ENCODE data around the gene CFL1. TPM values are rescaled to one million over a fixed set of nuclear protein-coding genes. Genes with fewer than 3 reads are reported as not detected.
A peak's percentile ranks its signal among the peaks of the same experiment; 100 is the strongest.
"Not testable (repeated sequence)": the region's sequence is repeated elsewhere in the genome, so short reads cannot be mapped to it uniquely, and the experiment has no call there.

CFL1 gene
- total RNA-seq (ENCODE audit: insufficient read depth, low replicate concordance): 353 TPM

DNA sequence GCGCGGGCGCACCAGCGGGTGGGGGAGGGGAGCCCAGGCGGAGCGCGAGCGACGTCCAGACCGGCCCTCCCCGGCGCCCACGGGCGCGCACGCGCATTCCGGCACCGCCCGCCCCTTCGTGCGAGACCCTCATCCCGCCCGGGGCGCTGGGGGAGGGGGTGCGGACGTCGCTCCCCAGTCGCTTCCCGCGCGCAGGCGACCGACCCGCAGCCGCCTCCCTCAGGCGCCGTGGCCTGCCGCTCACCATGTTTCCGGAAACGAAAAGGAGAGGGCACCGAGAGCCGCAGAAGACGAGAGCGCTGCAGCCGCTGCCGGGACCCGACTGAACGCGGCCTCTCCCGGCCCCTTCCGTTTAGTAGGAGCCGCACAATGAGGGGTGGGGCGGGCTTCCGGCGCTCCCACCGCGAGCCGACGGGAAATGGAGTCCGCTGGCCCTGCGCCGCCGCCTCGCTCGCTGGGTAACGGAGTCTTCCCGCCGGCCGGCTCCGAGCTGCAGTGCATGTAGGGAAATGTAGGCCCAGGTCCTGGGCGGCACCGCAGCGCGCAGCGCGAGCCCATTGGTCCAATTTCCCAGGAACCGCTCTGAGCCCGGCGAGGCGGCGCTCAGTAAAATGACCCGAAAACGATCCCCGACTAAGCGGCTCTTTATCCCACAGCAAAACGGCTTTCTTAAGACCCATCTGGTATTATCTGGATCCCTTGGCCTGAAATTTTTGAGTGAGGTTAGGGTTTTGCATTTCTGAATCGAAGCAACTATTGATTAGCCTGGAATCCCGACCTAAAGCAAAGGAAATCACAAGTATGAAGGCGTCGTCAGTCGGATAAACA, at the start of gene CFL1:
CFL1 (minus strand) TSS at position 328 of the 828 bp plus-strand sequence; CDS start at position 247, 81 bp downstream.
- peak; percentile 99 for DNase-seq (ENCODE audit: low spot score)

DNA sequence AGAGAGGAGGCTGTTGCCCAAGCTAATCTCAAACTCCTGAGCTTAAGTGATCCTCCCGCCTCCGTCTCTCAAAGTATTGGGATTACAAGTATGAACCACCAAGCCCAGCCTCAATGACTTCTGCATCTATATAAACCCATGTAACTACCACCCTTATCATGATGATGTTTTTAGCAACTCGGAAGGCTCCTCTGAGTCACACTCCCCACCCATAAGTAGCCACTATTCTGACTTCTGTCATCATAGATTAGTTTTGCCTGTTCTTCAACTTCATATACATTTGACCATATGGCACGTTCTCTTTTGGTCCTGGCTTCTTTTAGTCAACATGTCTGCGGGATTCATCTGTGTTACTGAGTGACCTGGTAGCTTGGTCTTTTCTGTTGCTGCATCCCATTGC, 48.6 kb upstream of the CFL1 start:
- no peak for DNase-seq (ENCODE audit: low spot score)

DNA sequence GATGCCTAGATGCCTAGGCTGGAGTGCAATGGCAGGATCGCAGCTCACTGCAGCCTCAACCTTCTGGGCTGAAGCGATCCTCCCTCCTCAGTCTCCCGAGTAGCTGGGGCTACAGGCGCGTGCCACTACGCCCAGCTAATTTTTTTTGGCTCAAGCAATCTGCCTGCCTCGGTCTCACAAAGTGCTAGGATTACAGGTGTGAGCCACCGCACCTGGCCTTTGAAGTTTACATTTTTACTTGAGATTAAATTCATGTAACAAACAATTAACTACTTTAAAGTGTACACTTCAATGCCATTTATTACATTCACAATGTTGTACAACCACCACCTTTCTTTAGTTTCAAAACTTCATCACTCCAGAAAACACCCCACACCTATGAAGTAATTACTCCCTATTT, 45.7 kb upstream of the CFL1 start:
- no peak for DNase-seq (ENCODE audit: low spot score)

DNA sequence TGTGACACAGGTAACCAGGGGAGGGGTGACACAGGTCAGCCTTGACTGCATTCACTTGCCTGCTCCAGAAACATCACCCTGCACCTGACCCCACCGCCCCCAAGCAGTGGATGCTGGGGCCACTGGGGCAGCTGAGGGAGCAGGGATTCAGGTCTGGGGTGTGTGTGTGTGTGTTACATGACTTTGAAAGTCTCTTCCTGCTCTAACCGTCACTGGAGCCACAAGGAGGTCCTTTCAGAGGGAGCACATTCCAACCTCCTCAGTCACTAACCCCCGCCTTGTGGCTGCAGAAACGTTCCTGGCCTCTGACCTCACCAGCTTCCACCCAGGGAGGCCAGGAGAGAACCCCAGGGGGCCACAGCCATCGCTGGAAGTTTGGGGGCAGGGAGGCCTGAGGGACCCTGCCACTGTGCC, 45.1 kb upstream of the CFL1 start:
- DNase-seq (ENCODE audit: low spot score): peak; percentile 39

DNA sequence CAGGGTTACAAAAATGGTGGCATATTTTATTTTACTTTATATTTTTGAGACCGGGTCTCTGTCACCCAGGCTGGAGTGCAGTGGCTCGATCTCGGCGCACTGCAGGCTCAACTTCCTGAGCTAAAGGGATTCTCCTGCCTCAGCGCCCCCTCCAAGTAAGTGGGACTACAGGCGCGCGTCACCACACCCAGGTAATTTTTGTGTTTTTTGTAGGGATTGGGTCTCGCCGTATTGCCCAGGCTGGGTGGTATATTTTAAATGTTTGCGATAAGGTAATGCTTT, 42.9 kb upstream of the CFL1 start:
- no peak for DNase-seq (ENCODE audit: low spot score)

DNA sequence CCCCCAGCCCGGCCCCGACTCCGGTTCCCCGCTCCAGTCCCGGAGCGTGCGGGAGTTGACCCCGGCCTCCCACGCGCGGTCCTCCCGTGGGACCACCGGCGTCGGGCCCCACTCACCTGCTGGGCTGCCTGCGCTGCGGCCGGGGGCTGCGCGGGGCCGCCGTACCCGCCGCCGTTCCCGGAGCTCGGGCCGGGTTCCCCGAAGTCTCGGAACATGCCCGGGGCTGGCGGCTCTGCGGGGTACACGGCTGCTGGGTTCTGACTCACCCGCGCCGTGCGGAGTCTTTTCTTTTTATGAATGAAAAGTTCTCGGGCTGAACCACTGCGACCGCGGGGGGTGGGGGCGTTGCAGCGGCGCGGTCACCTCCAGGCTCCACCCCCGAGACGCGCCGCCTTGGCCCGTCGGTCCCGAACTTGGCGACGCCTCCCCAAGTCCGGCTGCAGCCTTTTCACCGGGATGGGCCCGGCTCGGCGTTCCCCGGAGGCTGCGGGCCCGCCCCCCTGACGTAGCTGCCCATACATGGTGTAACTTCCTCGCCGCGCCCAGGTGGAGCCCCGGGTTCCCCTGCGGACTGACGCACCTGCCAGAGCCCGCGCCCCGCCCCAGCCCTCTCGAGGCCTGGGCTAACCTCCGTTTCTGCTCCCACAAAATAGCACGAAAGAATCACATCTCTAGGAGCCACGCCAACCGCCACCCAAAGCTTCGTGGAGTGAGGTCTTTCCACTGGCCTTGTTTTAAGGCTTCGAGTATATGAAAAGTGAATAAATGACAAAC, 42.3 kb upstream of the CFL1 start, which contains the start of gene FOSL1:
FOSL1 (minus strand) TSS at position 264 of the 774 bp plus-strand sequence; CDS start at position 215, 49 bp downstream.
- peak; percentile 71 for DNase-seq (ENCODE audit: low spot score)

DNA sequence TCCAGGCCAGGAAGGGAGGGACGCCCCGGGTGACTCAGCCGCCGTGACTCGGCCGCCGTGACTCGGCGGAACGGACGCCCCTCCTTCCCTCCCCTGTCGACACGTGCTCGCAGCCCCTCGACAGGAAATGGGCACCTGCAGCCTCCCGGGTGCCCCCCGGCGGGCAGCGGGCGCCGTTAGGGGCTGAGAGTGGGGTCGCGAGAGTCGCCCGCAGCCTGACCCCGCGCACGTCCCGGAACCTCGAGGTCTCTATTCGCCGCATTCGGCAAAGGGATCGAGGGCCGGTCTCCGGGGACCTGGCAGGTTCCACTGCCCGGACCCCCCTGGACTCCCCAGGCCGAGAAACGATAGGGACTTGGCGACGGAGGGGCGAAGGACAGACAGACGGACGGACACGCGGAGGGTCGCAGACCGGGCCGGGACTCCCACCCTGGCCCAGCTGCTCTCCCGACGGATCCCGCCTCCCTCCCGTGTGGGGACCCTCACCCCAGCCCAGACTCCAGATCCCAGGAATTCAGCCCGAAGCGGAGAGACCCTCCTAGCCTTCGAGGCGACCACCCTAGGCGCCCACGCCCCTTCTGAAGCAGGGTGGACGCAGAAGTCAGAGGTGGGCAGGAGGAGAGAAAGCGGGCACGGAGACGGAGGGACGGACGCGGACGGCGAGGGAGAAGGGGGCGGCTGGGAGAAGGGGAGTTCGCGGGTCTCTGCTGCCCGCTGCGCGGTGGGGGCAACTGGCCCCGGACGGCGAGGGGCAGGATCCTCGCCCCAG, 41.6 kb upstream of the CFL1 start:
- peak; percentile 42 for DNase-seq (ENCODE audit: low spot score)

DNA sequence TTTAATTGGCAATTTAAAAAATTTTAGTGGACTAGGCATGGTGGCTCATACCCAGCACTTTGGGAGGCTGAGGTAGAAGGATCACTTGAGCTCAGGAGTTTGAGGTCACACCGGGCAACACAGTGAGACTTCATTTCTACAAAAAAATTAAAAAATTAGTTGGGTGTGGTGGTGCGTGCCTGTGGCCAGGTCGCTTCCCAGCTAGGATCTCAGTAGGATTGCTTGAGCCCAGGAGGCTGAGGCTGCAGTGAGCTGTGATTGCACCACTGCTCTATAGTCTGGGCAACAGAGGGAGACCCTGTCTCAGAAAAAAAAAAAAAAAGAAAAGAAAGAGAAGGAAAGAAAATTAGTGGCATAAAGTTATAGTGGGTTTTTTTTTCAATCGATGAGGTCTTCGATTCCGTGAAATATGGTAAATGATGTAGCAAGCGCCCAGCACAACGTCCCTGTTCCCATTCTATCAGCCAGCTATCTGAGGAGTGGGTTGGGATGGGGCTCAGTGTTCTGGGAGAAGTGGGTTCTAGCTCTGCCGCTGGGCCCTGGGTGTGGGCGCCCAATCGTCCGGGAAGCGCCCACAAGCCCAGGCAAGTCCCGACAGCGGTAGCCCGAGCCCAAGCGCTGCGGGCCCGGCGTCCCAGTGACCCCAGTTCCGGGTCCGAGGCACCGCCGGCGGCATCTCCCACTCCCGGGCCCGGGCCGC, 40.8 kb upstream of the CFL1 start:
- no peak for DNase-seq (ENCODE audit: low spot score)

DNA sequence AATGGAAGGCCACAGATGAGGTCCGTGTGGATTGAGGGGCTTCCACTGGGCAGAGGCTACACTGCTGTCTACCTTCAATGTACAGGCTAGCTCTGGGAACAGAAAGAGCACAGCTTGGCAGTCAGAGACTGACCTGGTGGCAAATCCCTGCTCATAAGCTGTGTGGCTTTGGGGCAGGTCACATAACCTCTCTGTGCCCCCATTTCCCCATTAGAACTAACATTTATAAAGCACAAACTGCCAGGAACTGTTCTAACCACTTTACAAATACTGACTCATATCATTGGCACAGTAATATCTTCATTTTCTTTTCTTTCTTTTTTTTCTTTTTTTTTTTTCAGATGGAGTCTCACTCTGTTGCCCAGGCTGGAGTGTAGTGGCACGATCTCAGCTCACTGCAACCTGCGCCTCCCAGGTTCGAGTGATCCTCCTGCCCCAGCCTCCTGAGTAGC, 39.1 kb upstream of the CFL1 start:
- no peak for DNase-seq (ENCODE audit: low spot score)

DNA sequence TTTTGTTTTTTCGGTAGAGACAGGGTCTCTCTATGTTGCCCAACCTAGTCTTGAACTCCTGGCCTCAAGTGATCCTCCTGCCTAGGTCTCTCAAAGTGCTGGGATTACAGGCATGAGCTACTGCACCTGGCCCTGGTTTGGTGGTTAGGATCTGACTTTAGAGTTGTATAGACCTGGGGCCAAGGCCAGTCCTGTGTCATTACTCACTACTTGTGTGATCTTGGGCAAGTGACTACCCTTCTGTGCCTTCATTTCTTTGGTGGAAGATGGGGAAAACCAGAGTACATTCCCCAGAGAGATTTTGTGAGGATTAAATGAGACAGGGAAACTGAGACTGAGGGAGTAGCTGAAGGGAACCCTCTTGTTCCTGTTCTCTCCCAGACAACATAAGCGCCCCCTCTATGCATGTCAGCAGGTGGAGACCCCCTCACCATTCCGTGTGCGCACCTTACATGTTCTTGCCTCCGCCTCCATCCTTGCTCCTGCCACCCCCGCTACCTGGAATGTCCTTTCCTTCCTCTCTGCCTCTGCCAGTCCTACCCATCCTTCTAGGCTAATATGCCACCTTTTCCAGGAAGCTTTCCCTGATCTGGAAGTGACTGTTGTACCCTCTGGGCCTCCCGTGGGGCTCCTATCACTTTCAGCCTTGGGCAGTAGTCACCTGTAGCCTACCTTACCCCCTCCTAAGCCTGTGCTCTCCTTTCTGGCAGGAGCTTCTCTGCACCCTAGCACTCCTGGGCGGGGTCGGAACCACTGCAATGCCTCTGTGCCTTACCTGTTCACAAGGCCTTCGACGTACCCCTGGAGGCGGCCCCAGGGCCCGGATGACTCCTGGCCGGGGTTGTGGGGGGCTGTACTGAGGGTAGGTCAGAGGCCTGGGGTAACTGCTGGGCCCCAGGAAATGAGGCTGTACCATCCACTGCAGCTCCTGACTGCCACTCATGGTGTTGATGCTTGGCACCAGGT, 38.3 kb upstream of the CFL1 start:
- DNase-seq (ENCODE audit: low spot score): no peak

DNA sequence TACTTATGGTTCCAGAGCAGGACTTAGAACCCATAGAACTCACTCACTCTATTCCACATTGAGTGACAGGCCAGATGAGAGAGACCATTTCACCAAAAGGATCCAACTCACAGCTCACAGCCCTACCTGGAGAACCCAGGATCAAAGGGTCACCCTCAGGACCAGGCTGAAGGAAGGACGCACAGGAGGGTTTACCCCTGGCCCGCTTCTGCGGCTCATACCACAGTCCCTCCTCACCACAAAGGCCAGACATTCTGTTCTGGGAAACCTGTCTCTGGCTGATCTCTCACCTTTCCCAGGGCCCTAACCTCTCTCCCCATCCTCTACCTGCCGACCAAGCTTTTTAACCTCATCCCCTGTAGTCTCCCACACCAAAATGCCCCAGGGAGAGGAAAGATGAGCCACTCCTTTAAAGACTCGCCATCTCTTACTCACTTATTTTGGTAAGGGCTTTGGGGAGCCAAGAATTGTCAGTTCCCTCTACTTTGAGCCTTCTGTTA, 37.6 kb upstream of the CFL1 start:
- DNase-seq (ENCODE audit: low spot score): no peak

DNA sequence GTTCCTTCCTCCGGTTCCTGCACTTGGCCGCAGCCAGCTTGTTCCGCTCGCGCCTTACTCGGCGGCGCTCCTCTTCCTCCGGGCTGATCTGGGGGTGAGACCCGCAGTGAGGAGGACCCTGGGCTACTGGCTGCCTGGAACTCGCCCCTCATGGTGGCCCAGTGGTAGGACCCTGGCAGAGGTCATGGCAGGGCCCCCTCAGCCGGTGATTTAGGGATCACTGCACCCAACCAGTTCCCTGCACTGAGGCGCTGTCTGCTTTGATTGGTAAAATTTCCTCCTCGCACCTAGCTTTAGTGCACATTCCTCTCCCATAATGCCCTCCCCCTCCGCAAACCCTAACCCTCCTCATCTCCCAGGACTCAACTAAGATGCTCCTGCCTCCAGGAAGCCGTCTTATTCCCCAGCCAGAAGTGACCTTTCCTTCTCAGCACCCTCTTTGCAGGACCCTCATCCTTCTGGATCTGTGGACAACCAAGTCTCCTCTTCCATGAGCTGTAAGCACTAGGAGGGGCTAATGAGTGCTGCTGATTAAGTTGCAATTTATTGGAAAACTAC, 36.1 kb upstream of the CFL1 start:
- DNase-seq (ENCODE audit: low spot score): no peak

DNA sequence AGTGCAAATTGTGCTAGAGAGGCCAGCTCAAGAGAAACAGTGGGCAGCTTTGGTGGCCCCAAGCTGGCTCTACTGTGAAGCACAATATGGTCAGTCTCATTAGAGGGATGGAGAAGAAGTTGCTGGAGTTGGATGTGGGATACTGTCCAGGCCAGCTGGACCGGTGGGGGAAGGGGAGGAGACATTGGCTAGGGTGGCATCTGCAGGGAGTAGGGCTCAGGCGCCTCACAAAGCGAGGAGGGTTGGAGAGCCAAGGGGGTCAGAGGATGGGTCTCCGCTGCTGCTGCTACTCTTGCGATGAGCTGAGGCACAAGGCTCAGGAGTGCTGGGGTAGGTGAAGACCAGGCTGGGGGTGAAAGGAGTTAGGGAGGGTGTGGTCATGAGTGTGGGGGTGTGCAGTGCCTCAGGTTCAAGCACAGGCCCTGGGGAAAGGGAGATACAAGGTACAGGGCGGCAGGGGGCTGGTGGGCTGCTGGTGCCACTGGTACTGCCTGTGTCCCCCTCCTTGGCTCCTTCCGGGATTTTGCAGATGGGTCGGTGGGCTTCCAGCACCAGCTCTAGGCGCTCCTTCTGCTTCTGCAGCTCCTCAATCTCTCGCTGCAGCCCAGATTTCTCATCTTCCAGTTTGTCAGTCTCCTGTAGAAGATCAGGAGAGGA, 34.8 kb upstream of the CFL1 start:
- DNase-seq (ENCODE audit: low spot score): no peak

DNA sequence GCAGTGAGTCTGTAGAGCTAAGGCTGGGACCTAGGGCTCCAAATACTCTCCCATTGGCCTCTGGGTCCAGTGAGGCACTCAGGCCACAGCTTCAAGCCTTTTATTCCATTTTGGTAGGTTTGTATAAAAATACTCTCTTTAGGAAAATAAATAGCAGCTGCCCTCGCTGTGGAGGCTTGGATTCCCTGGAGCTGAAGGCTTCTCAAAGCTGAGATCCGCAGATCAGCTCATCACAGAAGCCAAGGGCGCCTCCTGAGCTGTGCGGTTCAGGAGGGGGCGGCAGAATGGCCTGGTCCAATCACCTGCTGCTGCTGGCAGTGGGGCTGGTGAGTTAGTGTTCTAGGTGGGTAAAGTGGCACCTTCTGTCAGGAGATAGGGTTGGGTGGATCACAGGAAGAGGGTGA, 34.2 kb upstream of the CFL1 start:
- not testable (repeated sequence) for DNase-seq (ENCODE audit: low spot score)

DNA sequence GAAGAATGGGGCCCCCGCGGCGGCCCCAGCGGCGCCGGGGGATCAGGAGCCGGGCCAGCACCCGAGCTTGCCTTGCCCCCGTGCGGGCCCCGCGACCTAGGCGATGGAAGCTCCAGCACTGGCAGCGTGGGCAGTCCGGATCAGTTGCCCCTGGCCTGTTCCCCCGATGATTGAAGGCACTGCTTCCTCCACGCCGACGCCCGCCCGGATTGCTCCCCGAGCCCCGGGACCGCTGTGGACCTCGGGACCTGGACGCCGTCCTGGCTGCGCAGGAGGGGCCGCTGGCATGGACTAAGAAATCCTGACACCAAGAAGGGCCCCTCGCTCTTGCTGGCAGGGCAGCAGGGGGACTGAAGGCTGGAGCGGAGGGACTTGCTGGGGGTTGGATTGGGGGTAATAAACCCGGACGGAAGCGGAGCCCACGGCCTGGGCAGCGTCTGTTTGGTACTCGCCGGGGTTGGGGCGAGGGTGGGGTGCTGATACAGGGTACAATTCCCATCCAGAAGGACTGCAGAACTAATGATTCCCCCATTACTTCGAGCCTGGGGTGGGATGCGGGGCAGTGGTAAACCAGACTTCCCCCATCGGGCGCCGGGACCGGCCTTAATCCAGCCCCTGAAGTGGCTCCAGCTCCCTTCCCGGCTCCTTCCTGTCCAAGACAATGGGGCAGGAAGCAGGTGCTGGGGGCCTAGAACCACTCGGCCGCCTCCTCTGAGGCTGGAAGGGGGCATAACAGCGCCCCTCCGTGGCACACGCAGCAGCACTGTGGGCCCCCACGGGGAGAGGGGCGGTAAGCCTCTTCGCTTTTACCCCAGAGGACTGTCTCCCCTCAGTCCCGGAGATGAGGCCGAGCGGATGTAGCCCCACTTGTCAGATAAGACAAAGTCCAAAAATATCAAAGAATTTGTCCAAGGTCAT, 33.5 kb upstream of the CFL1 start:
- DNase-seq (ENCODE audit: low spot score): no peak

DNA sequence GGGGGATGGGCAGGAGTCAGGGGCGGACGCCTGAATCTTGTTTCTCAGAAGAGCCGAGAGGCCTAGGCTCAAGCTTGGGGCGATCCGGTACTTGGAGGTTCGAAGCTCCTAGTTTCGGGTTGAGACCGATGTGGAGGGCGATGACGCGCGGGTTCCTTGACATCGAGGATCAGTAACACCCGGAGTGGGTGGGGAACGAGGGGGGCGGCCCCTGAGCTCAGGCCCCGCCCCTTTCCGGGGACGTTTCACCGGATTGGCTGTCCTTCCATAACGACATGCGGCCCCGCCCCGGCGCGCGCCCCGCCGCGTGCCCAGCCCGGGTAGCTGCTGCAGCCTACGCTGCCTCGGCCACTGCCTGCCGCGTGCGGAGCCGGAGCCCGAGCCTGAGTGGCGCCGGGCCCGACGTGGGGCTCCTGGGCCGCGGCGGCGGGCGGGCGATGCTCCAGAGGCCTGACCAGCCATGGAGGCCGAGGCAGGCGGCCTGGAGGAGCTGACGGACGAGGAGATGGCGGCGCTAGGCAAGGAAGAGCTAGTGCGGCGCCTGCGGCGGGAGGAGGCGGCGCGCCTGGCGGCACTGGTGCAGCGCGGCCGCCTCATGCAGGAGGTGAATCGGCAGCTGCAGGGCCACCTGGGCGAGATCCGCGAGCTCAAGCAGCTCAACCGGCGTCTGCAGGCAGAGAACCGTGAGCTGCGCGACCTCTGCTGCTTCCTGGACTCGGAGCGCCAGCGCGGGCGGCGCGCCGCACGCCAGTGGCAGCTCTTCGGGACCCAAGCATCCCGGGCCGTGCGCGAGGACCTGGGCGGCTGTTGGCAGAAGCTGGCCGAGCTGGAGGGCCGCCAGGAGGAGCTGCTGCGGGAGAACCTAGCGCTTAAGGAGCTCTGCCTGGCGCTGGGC, 32.6 kb upstream of the CFL1 start, which contains the start of gene CCDC85B:
CCDC85B (plus strand) TSS at position 350 of the 895 bp plus-strand sequence; CDS start at position 461, 111 bp downstream.
- peak; percentile 98 for DNase-seq (ENCODE audit: low spot score)

All from umbilical cord (tissue), 2 donors.